Common myeloid progenitor, CD34-positive (primary cell): Measurements from ENCODE around the gene DGUOK.

ENCODE experiments used
- CTCF ChIA-PET: fragments of 350-600 bp; sonication (Branson Sonifier 250); formaldehyde crosslinking; loops from one replicate; lab custom pipeline; 2021; ENCODE audit warnings: antibody characterized with exemption; lab: Charles Lee
- POLR2A ChIA-PET: fragments of 350-600 bp; sonication (Branson Sonifier 250); formaldehyde crosslinking; loops from one replicate; lab custom pipeline; 2021; ENCODE audit warnings: antibody characterized with exemption; lab: Charles Lee
- DNase-seq, 3 donors: peaks; one replicate each; pipeline versions ENCODE4 v3.0.0 to v3.0.0-alpha.2; 2013
- H3K27ac ChIP-seq, 2 experiments: 1 replicate in 1 of 2; 2 replicates in 1 of 2; pipeline ENCODE4 v1.7.0; 2013; ENCODE audit warnings: inconsistent platforms in 2 of 2, low read length in 2 of 2, mild to moderate bottlenecking in 2 of 2, low read depth in 1 of 2, moderate library complexity in 1 of 2; ENCODE audit not compliant: severe bottlenecking in 2 of 2, insufficient read depth in 1 of 2, poor library complexity in 1 of 2
- H3K27me3 ChIP-seq, 5 experiments: replicated peaks in 2 of 5; 1 replicate in 3 of 5; 2 replicates in 2 of 5; pipeline versions ENCODE4 v1.6.1 to v1.7.0; 2013; ENCODE audit warnings: low read length in 4 of 5, mild to moderate bottlenecking in 2 of 5, moderate library complexity in 2 of 5, inconsistent platforms in 1 of 5; ENCODE audit not compliant: insufficient read depth in 5 of 5, control insufficient read depth in 4 of 5
- H3K36me3 ChIP-seq, 4 experiments: 1 replicate in 2 of 4; 2 replicates in 2 of 4; pipeline versions ENCODE4 v1.6.1 to v1.7.0; 2013; ENCODE audit warnings: low read length in 3 of 4, control low read depth in 1 of 4, mild to moderate bottlenecking in 1 of 4; ENCODE audit not compliant: control insufficient read depth in 4 of 4, insufficient read depth in 4 of 4
- H3K4me1 ChIP-seq, 4 experiments: 1 replicate in 3 of 4; 2 replicates in 1 of 4; pipeline versions ENCODE4 v1.6.1 to v1.7.1; 2013; ENCODE audit warnings: low read length in 3 of 4, mild to moderate bottlenecking in 3 of 4, control low read depth in 1 of 4, inconsistent platforms in 1 of 4, moderate library complexity in 1 of 4; ENCODE audit not compliant: control insufficient read depth in 4 of 4, insufficient read depth in 4 of 4; ENCODE audit errors: control extremely low read depth in 1 of 4
- H3K4me3 ChIP-seq, 7 experiments: 1 replicate in 4 of 7; 2 replicates in 3 of 7; pipeline versions ENCODE4 v1.5.1 to v1.7.0; 2013; ENCODE audit warnings: mild to moderate bottlenecking in 7 of 7, low read length in 6 of 7, moderate library complexity in 6 of 7, inconsistent platforms in 2 of 7, low read depth in 2 of 7, control low read depth in 1 of 7; ENCODE audit not compliant: insufficient read depth in 4 of 7, control insufficient read depth in 1 of 7; ENCODE audit errors: extremely low read depth in 1 of 7
- H3K9me3 ChIP-seq, 5 experiments: 1 replicate in 4 of 5; 2 replicates in 1 of 5; pipeline versions ENCODE4 v1.6.1 to v1.7.1; 2013; ENCODE audit warnings: low read length in 4 of 5, mild to moderate bottlenecking in 2 of 5, inconsistent platforms in 1 of 5, low read depth in 1 of 5, moderate library complexity in 1 of 5; ENCODE audit not compliant: control insufficient read depth in 4 of 5, insufficient read depth in 2 of 5; ENCODE audit errors: control extremely low read depth in 1 of 5
- WGBS: methylation state at CpG from one replicate; pipeline ENCODE4 v1.1.5; 2013; ENCODE audit not compliant: insufficient coverage; 5-methylcytosine and 5-hydroxymethylcytosine counted together

Gene DGUOK

DNA sequence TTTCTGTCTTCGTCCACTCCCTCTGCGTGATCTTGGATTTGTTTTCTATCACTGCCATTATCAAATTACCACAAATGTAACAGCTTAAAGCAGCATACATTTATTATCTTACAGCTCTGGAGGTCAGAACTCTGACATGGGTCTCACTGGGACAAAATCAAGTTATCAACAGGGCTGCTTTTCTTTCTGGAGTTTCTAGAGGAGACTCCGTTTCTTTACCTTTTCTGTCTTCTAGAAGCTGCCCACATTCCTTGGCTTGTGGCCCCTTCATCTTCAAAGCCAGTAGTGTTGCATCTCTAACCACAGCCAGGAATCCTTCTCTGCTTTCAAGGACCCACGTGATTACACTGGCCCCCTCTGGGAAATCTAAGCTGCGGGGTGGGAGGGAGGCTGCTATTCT is 36.1 kb downstream of the DGUOK start:
- no peak for DNase-seq

DNA sequence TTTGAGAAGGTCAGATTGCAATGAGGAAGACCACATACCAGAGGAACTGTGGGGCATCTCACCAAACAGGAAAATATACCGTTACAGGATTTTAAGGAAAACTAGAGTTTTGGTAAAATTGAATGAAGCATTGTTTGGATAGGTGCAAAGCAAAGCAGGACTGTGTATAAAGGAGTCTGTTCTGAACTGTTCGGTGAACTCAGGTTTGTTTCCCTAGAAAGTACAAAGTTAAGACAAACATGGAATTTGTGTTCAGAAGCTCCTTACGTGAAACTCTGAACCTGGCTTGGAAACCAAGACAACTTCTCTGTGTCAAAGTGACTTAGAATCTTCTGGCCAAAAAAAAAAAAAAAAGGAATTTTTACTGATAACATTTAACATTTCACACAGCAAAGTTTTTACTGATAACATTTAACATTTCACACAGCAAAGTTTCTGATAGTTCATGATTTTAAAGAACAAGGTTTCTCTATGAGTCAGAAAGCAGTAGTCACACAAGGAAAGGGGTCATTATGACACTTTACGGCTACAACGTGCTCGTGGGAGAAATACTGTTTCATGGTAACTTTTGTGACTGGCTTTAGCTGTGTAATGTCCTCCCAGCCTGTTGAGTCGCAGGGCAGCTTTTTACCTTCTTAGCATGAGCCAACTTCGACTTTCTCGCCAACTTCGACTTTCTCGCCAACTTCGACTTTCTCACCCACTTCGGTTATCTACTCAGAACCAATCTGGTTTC is 36.9 kb downstream of the DGUOK start:
- WGBS: 93% methylated on average over 13 of the region's 13 CpGs
- ChIA-PET CTCF (interaction anchor here (0.6 to 1.1 kb wide), 2 partner anchors 24 to 139 kb away, joined by 3 read pairs; no protein-coding TSS in a partner anchor), POLR2A (no interaction called here)
- peaks cover 0 to 4% (median 1%) of the 10 kb centered on the region in 4 experiments for H3K4me1 ChIP-seq
- no peak for DNase-seq
- H3K27ac ChIP-seq: no peak overlapping the region
- H3K36me3 ChIP-seq: peaks cover 0 to 14% (median 8%) of the 10 kb centered on the region in 4 experiments
- H3K9me3 ChIP-seq: no peaks in the 10 kb centered on the region
- no peak overlapping the region for H3K4me3 ChIP-seq
- no peaks in the 10 kb centered on the region for H3K27me3 ChIP-seq

More for the DNA sequence above, 36.1 kb downstream of the DGUOK start:
- CTCF ChIA-PET: interaction anchor here (0.6 kb wide), 1 partner anchor 140 kb away, joined by 3 read pairs; no protein-coding TSS in a partner anchor
- H3K27me3 ChIP-seq: no peaks in the 10 kb centered on the region
- POLR2A ChIA-PET: no interaction called here
- 100% methylated on average over 3 of the region's 5 CpGs for WGBS
- H3K36me3 ChIP-seq: peaks cover 0 to 21% (median 15%) of the 10 kb centered on the region in 4 experiments
- H3K9me3 ChIP-seq: no peaks in the 10 kb centered on the region
- H3K4me1 ChIP-seq: peaks cover 0 to 2% (median under 1%) of the 10 kb centered on the region in 4 experiments
- H3K4me3 ChIP-seq: no peak overlapping the region
- H3K27ac ChIP-seq: no peak overlapping the region

- Histone ChIP-seq H3K27ac (no peak overlapping the region), H3K4me1 (peaks cover 0 to 8% (median 3%) of the 10 kb centered on the region in 4 experiments), H3K27me3 (no peaks in the 10 kb centered on the region), H3K36me3 (peaks cover 0 to 8% (median 5%) of the 10 kb centered on the region in 4 experiments), H3K9me3 (no peaks in the 10 kb centered on the region), H3K4me3 (no peak overlapping the region)
- DNase-seq: no peak
- WGBS: 92% methylated on average over 2 of the region's 2 CpGs
- POLR2A ChIA-PET: interaction anchor here (0.5 kb wide), 1 partner anchor 48 kb away, joined by 3 read pairs; no protein-coding TSS in a partner anchor
- CTCF ChIA-PET: interaction anchor here (1.1 to 1.7 kb wide), 2 partner anchors 21 to 24 kb away, joined by 3 to 5 read pairs; no protein-coding TSS in a partner anchor
Measured at GRCh38 chr2:73964223-73964622, 37.5 kb downstream of the DGUOK start.

- H3K4me3 ChIP-seq: no peak overlapping the region
- H3K9me3 ChIP-seq: no peaks in the 10 kb centered on the region
- no peak overlapping the region for H3K27ac ChIP-seq
- DNase-seq: no peak
- H3K27me3 ChIP-seq: no peaks in the 10 kb centered on the region
- peaks cover 1 to 16% (median 11%) of the 10 kb centered on the region in 4 experiments for H3K4me1 ChIP-seq
- CTCF ChIA-PET: interaction anchor here (0.9 to 1.7 kb wide), 4 partner anchors 8 to 31 kb away, joined by 3 to 5 read pairs (median 4); no protein-coding TSS in a partner anchor
- 95% methylated on average over 3 of the region's 3 CpGs for WGBS
- POLR2A ChIA-PET: no interaction called here
- peaks cover 0 to 4% (median under 1%) of the 10 kb centered on the region in 4 experiments for H3K36me3 ChIP-seq
Measured at GRCh38 chr2:73965053-73965452, 38.4 kb downstream of the DGUOK start.

GRCh38 chr2:73968357-73968937 is 41.8 kb downstream of the DGUOK start:
- H3K4me3 ChIP-seq: no peak overlapping the region
- peaks cover 28 to 49% (median 43%) of the 10 kb centered on the region in 4 experiments for H3K4me1 ChIP-seq
- no peaks in the 10 kb centered on the region for H3K36me3 ChIP-seq
- ChIA-PET CTCF (interaction anchor here (1.3 to 4.8 kb wide), 4 partner anchors 12 to 19 kb away, joined by 3 to 19 read pairs (median 10); no protein-coding TSS in a partner anchor), POLR2A (no interaction called here)
- DNase-seq: no peak
- H3K27me3 ChIP-seq: no peaks in the 10 kb centered on the region
- H3K9me3 ChIP-seq: no peaks in the 10 kb centered on the region
- no peak overlapping the region for H3K27ac ChIP-seq
- WGBS: 91% methylated on average over 5 of the region's 8 CpGs

DNA sequence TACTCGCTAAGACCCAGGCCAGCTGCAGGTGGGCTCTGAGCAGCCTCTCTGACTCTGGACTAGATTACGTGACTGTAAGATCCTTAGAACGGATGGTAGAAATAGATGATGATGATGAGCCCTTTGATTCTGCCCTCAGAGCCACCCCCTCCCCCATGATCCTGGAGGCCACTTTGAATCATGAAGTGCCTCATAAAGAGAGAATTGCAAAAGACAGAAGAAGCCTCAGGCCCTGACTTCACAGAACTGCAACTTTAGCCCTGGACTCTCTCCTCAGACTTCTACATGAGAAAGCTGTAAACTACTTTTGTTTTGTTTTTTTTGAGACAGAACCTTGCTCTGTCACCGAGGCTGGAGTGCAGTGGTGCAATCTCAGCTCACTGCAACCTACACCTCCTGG is 42.7 kb downstream of the DGUOK start:
- WGBS: 90% methylated on average over 3 of the region's 4 CpGs
- Histone ChIP-seq H3K36me3 (no peaks in the 10 kb centered on the region), H3K27me3 (no peaks in the 10 kb centered on the region), H3K9me3 (no peaks in the 10 kb centered on the region), H3K4me1 (peaks cover 28 to 49% (median 44%) of the 10 kb centered on the region in 4 experiments), H3K4me3 (no peak overlapping the region), H3K27ac (no peak overlapping the region)
- ChIA-PET POLR2A (no interaction called here), CTCF (interaction anchor here (0.6 to 4.8 kb wide), 7 partner anchors 11 to 217 kb away, joined by 3 to 19 read pairs (median 4); no protein-coding TSS in a partner anchor)
- no peak for DNase-seq
